A549 (cell line): ENCODE data around the gene PCNX4. TPM values are rescaled to one million over a fixed set of nuclear protein-coding genes. Genes with fewer than 3 reads are reported as not detected.

Experiments
- ATAC-seq, 2 experiments: fragments of 200-7000 bp in 1 of 2; fragments of >200 bp in 1 of 2; cut with Nextera tagmentation in 1 of 2; cut with Tn5 transposase in 1 of 2; 3 replicates each; pipeline versions ENCODE4 v1.8.0 to v1.9.1; 2018 to 2020; ENCODE audit warnings: mild to moderate bottlenecking in 1 of 2, moderate library complexity in 1 of 2
- CTCF ChIA-PET: fragments of 300-600 bp; sonication (Branson Sonifier 250); formaldehyde crosslinking; extraction: SDS; loops from one replicate; lab custom pipeline; 2021; ENCODE audit warnings: antibody characterized with exemption, inconsistent platforms; lab: Yijun Ruan, JAX
- POLR2A ChIA-PET: fragments of 350-600 bp; formaldehyde crosslinking; extraction: SDS; loops from one replicate; lab custom pipeline; 2021; ENCODE audit warnings: antibody characterized with exemption, inconsistent platforms; lab: Yijun Ruan, JAX
- DNase-seq, 2 experiments: peaks; one replicate each; pipeline versions ENCODE4 v3.0.0 to v3.0.0-alpha.2; 2011 to 2016; ENCODE audit warnings: low read depth in 1 of 2, low spot score in 1 of 2
- FAIRE-seq: peaks from 2 replicates; lab custom pipeline; 2011; peaks lifted over from hg19 to GRCh38; lab: Jason Lieb, UNC
- H3K27ac ChIP-seq, 2 experiments: fragments of >200 bp; sonication (Bioruptor Twin); formaldehyde crosslinking; 3 replicates each; pipeline ENCODE4 v1.5.1; 2016 to 2017
- H3K4me1 ChIP-seq: fragments of >200 bp; sonication (Bioruptor Twin); formaldehyde crosslinking; 3 replicates; pipeline ENCODE4 v1.6.1; 2016
- H3K4me2 ChIP-seq: fragments of >200 bp; sonication (Bioruptor Twin); formaldehyde crosslinking; 3 replicates; pipeline ENCODE4 v1.6.1; 2016
- H3K4me3 ChIP-seq: fragments of >200 bp; sonication (Bioruptor Twin); formaldehyde crosslinking; 3 replicates; pipeline ENCODE4 v1.5.1; 2016
- H3K9me3 ChIP-seq: fragments of >200 bp; sonication (Bioruptor Twin); formaldehyde crosslinking; 3 replicates; pipeline ENCODE4 v1.6.1; 2016
- ATOH8 ChIP-seq: fragments of 250-450 bp; sonication (Bioruptor Pico); IDR thresholded peaks from 2 replicates; pipeline ENCODE4 v1.5.0; 2020; ENCODE audit warnings: low read depth, mild to moderate bottlenecking, moderate library complexity
- CBX2 ChIP-seq: fragments of 200-600 bp; sonication (generic); IDR thresholded peaks from 2 replicates; pipeline ENCODE4 v1.6.1; 2016; ENCODE audit warnings: low read depth, mild to moderate bottlenecking, borderline replicate concordance
- CBX8 ChIP-seq: fragments of 200-600 bp; sonication (generic); IDR thresholded peaks from 2 replicates; pipeline ENCODE4 v1.6.1; 2016
- CEBPB ChIP-seq, 2 experiments: fragments of >200 bp in 1 of 2; sonication (Bioruptor Twin) in 1 of 2; formaldehyde crosslinking in 1 of 2; IDR thresholded peaks; 2 replicates each; pipeline ENCODE4 v1.6.1; 2012 to 2016
- CHD4 ChIP-seq: fragments of 200-600 bp; sonication (generic); IDR thresholded peaks from 2 replicates; pipeline ENCODE4 v1.6.1; 2016; ENCODE audit warnings: antibody characterized with exemption, mild to moderate bottlenecking, borderline replicate concordance
- CTCF ChIP-seq: fragments of >200 bp; sonication (Bioruptor Twin); formaldehyde crosslinking; IDR thresholded peaks from 3 replicates; pipeline ENCODE4 v1.5.1; 2016
- EHF ChIP-seq: fragments of 250-450 bp; sonication (Bioruptor Pico); IDR thresholded peaks from 2 replicates; pipeline ENCODE4 v1.5.0; 2020; ENCODE audit warnings: mild to moderate bottlenecking
- EHMT2 ChIP-seq: fragments of 200-600 bp; sonication (generic); IDR thresholded peaks from 2 replicates; pipeline ENCODE4 v1.6.1; 2016; ENCODE audit warnings: antibody characterized with exemption, low read depth, mild to moderate bottlenecking, moderate library complexity
- EP300 ChIP-seq, 2 experiments: fragments of >200 bp; sonication (Bioruptor Twin); formaldehyde crosslinking; IDR thresholded peaks; 2 replicates in 1 of 2; 3 replicates in 1 of 2; pipeline ENCODE4 v1.6.1; 2016 to 2017
- ESRRA ChIP-seq: fragments of 150-350 bp; IDR thresholded peaks from 2 replicates; pipeline ENCODE4 v1.6.1; 2014; ENCODE audit warnings: mild to moderate bottlenecking, low read length, borderline replicate concordance
- FOSB ChIP-seq: fragments of 250-450 bp; sonication (Bioruptor Pico); IDR thresholded peaks from 2 replicates; pipeline ENCODE4 v1.5.0; 2020; ENCODE audit warnings: mild to moderate bottlenecking, moderate library complexity
- FOXS1 ChIP-seq: fragments of 250-450 bp; sonication (Bioruptor Pico); IDR thresholded peaks from 2 replicates; pipeline ENCODE4 v1.5.0; 2020; ENCODE audit warnings: mild to moderate bottlenecking, moderate library complexity
- GATA3 ChIP-seq: IDR thresholded peaks from 2 replicates; pipeline ENCODE4 v1.6.1; 2012; ENCODE audit warnings: borderline replicate concordance
- HES2 ChIP-seq: fragments of >200 bp; sonication (Bioruptor Twin); formaldehyde crosslinking; IDR thresholded peaks from 2 replicates; pipeline ENCODE4 v1.6.1; 2016
- HOXB5 ChIP-seq: fragments of 250-450 bp; sonication (Bioruptor Pico); IDR thresholded peaks from 2 replicates; pipeline ENCODE4 v1.5.0; 2020; ENCODE audit warnings: mild to moderate bottlenecking, moderate library complexity
- JUNB ChIP-seq: fragments of >200 bp; sonication (Bioruptor Twin); formaldehyde crosslinking; IDR thresholded peaks from 2 replicates; pipeline ENCODE4 v1.6.1; 2016
- KDM1A ChIP-seq: fragments of 200-600 bp; sonication (generic); IDR thresholded peaks from 2 replicates; pipeline ENCODE4 v1.6.1; 2016; ENCODE audit warnings: low read depth, mild to moderate bottlenecking
- MYC ChIP-seq: IDR thresholded peaks from 2 replicates; pipeline ENCODE4 v1.6.1; 2012; ENCODE audit warnings: mild to moderate bottlenecking, inconsistent platforms, low read length, improper control_type of control experiment, borderline replicate concordance
- NFE2L2 ChIP-seq: fragments of 150-350 bp; conservative IDR thresholded peaks from 2 replicates; pipeline ENCODE4 v1.6.1; 2014; ENCODE audit warnings: low read length
- NPAS2 ChIP-seq: fragments of 250-450 bp; sonication (Bioruptor Pico); IDR thresholded peaks from 2 replicates; pipeline ENCODE4 v1.8.0; 2022; ENCODE audit warnings: mild to moderate bottlenecking, moderate library complexity, borderline replicate concordance
- NR3C1 ChIP-seq: fragments of >200 bp; sonication (Bioruptor Twin); formaldehyde crosslinking; IDR thresholded peaks from 3 replicates; pipeline ENCODE4 v1.6.1; 2017
- POLR2AphosphoS2 ChIP-seq: conservative IDR thresholded peaks from 2 replicates; pipeline ENCODE4 v1.6.1; 2012; ENCODE audit warnings: low read length, improper control_type of control experiment, inconsistent platforms
- RCOR1 ChIP-seq: fragments of 150-350 bp; IDR thresholded peaks from 2 replicates; pipeline ENCODE4 v1.6.1; 2014; ENCODE audit warnings: antibody characterized with exemption, low read length, low read depth
- RNF2 ChIP-seq: fragments of 200-600 bp; sonication (generic); IDR thresholded peaks from 2 replicates; pipeline ENCODE4 v1.6.1; 2016; ENCODE audit warnings: low read depth, mild to moderate bottlenecking, antibody characterized with exemption, moderate library complexity, borderline replicate concordance
- SMC3 ChIP-seq: fragments of >200 bp; sonication (Bioruptor Twin); formaldehyde crosslinking; IDR thresholded peaks from 3 replicates; pipeline ENCODE4 v1.6.1; 2018; ENCODE audit warnings: inconsistent platforms
- SREBF2 ChIP-seq: fragments of 450-650 bp; IDR thresholded peaks from 2 replicates; pipeline ENCODE4 v1.6.1; 2014; ENCODE audit warnings: mild to moderate bottlenecking, moderate library complexity
- TP53 ChIP-seq: fragments of 250-450 bp; sonication (Bioruptor Pico); IDR thresholded peaks from 2 replicates; pipeline ENCODE4 v1.5.0; 2021; ENCODE audit warnings: mild to moderate bottlenecking, moderate library complexity
- ZC3H11A ChIP-seq: fragments of 450-650 bp; IDR thresholded peaks from 2 replicates; pipeline ENCODE4 v1.6.1; 2014; ENCODE audit warnings: antibody characterized with exemption, mild to moderate bottlenecking
- ZFP36 ChIP-seq: fragments of 450-650 bp; IDR thresholded peaks from 2 replicates; pipeline ENCODE4 v1.6.1; 2014; ENCODE audit warnings: borderline replicate concordance; ENCODE audit not compliant: partially characterized antibody
- ZSCAN20 ChIP-seq: fragments of 250-450 bp; sonication (Bioruptor Pico); IDR thresholded peaks from 2 replicates; pipeline ENCODE4 v1.8.0; 2022; ENCODE audit warnings: mild to moderate bottlenecking, moderate library complexity
- WGBS: methylation state at CpG from one replicate; pipeline ENCODE4 v1.1.6; 2017; ENCODE audit errors: missing lambda C conversion rate; 5-methylcytosine and 5-hydroxymethylcytosine counted together
- polyA plus RNA-seq, 4 experiments: library from polyadenylated mRNA; depleted of rRNA in 3 of 4; stranded (reverse); fragments of >200 nt; fragmentation: RNase III in 1 of 4; extraction: RNeasy Plus Mini Kit Qiagen cat#74134 plus additional on column Dnase treatment in 1 of 4; gene quantifications; 2 replicates in 3 of 4; 3 replicates in 1 of 4; pipeline ENCODE4 v1.2.3, GENCODE V29; 2011 to 2017

The PCNX4 gene
- polyA plus RNA-seq, 2 of the 4 experiments (the other 2 are of a cell fraction), result 24.2 to 51.0 TPM

- FAIRE-seq, result no peak
- WGBS, result 42% methylated on average over 7 of the region's 7 CpGs
- CTCF ChIA-PET, result interaction anchor here (0.8 kb wide), 1 partner anchor 10 kb away, joined by 3 read pairs; no protein-coding TSS in a partner anchor
These were observed 114.5 kb downstream of the PCNX4 start for GRCh38 chr14:60206249-60206670.

GRCh38 chr14:60206837-60207533, 115.3 kb downstream of the PCNX4 start:
- POLR2A ChIA-PET, result no interaction called here
- no peak for ATAC-seq
- TF ChIP-seq ESRRA (no peak), ZFP36 (no peak), CHD4 (no peak), TP53 (CRISPR knock-in tag) (no peak), KDM1A (no peak), ZSCAN20 (CRISPR knock-in tag) (no peak), NFE2L2 (no peak), ATOH8 (CRISPR knock-in tag) (no peak), POLR2AphosphoS2 (no peak), EHF (no peak), HOXB5 (CRISPR knock-in tag) (no peak), CTCF (no peak), SREBF2 (no peak), GATA3 (no peak), MYC (no peak), JUNB (no peak), CBX2 (no peak), EP300 (IDR thresholded peaks at IDR 0.05) (no peak)
- WGBS, result 39% methylated on average over 6 of the region's 6 CpGs
- no peak overlapping the region for H3K27ac ChIP-seq
- no peaks in the 10 kb centered on the region for H3K4me1 ChIP-seq
- H3K4me3 ChIP-seq, result no peak overlapping the region
- no peak for FAIRE-seq
- no peak for DNase-seq
- no peaks in the 10 kb centered on the region for H3K9me3 ChIP-seq
- no peak overlapping the region for H3K4me2 ChIP-seq
- CTCF ChIA-PET, result interaction anchor here (1.1 to 1.6 kb wide), 2 partner anchors 14 to 242 kb away, joined by 5 read pairs; no protein-coding TSS in a partner anchor

More at GRCh38 chr14:60206249-60206670, 114.5 kb downstream of the PCNX4 start:
- POLR2A ChIA-PET, result no interaction called here
- no peak overlapping the region for H3K4me3 ChIP-seq
- TF ChIP-seq SMC3, result no peak
- TF ChIP-seq EHMT2, result no peak
- no peak for TF ChIP-seq RNF2
- TF ChIP-seq CBX8, result no peak
- TF ChIP-seq CEBPB (IDR thresholded peaks at IDR 0.05), result no peak
- no peak for TF ChIP-seq FOXS1 (CRISPR knock-in tag)
- no peak for TF ChIP-seq RCOR1
- TF ChIP-seq TP53 (CRISPR knock-in tag), result no peak
- TF ChIP-seq ESRRA, result no peak
- TF ChIP-seq KDM1A, result no peak
- TF ChIP-seq ZC3H11A, result no peak
- no peak for TF ChIP-seq HES2
- no peak for TF ChIP-seq NPAS2 (CRISPR knock-in tag)
- no peak for TF ChIP-seq NR3C1
- no peak for TF ChIP-seq FOSB (CRISPR knock-in tag)
- TF ChIP-seq ATOH8 (CRISPR knock-in tag), result no peak
- no peak overlapping the region for H3K27ac ChIP-seq
- no peaks in the 10 kb centered on the region for H3K9me3 ChIP-seq
- no peaks in the 10 kb centered on the region for H3K4me1 ChIP-seq
- no peak; a peak in 1 of 6 replicates for ATAC-seq
- no peak overlapping the region for H3K4me2 ChIP-seq
- DNase-seq, result no peak
